Measurements from ENCODE around the gene EIF5B. TPM values are rescaled to one million over a fixed set of nuclear protein-coding genes. Genes with fewer than 3 reads are reported as not detected.

Gene EIF5B
- total RNA-seq, 1 donor from 2014 or later, result 26.8 TPM

GRCh38 chr2:99335911-99336803, 1.0 kb upstream of the EIF5B start, which contains the start of gene TXNDC9:
Gene TXNDC9 (minus strand): TSS chr2:99336333. CDS start chr2:99333210, 3,123 bp downstream.
- Histone ChIP-seq H2AFZ (replicated peaks) (peak within 1 kb of the TSS; percentile 96), H3K79me2 (ENCODE audit: low read depth) (peaks cover 88% of the 10 kb centered on the region), H3K4me1 (peaks cover 5% of the 10 kb centered on the region), H3F3A (ENCODE audit: low read depth) (peaks cover 6% of the 10 kb centered on the region), H3K4me2 (peak within 1 kb of the TSS; percentile 80), H3K4me3 (peak within 1 kb of the TSS; percentile 83), H3K27me3 (no peaks in the 10 kb centered on the region), H4K20me1 (ENCODE audit: low read depth) (peaks cover 41% of the 10 kb centered on the region), H3K9ac (peak within 1 kb of the TSS; percentile 86), H3K9me3 (ENCODE audit: low read depth) (no peaks in the 10 kb centered on the region), H3K36me3 (peaks cover 5% of the 10 kb centered on the region), H3K27ac (peak within 1 kb of the TSS; percentile 64)
- Mint-ChIP-seq H3K4me3 (no peak within 1 kb of the TSS), H3K27ac (peak within 1 kb of the TSS; percentile 61), H3K27me3 (ENCODE audit: insufficient read depth, low read depth) (no peaks in the 10 kb centered on the region), H3K9me3 (no peaks in the 10 kb centered on the region), H3K36me3 (peaks cover 8% of the 10 kb centered on the region), H3K4me1 (peaks cover 15% of the 10 kb centered on the region)
- TF ChIP-seq EZH2phosphoT487 (IDR thresholded peaks at IDR 0.05), result no peak
- TF ChIP-seq CTCF (IDR thresholded peaks at IDR 0.05), result no peak
- TF ChIP-seq EZH2 (IDR thresholded peaks at IDR 0.05), result no peak
- DNase-seq (ENCODE audit: low spot score), result peak; percentile 100

- Histone ChIP-seq H3K4me1 (peaks cover 5% of the 10 kb centered on the region), H3K9me3 (ENCODE audit: low read depth) (no peaks in the 10 kb centered on the region), H3K27ac (no peak overlapping the region), H2AFZ (replicated peaks) (peak overlapping the region; percentile 80), H3K79me2 (ENCODE audit: low read depth) (peaks cover 89% of the 10 kb centered on the region), H3K27me3 (no peaks in the 10 kb centered on the region), H3F3A (ENCODE audit: low read depth) (peaks cover 6% of the 10 kb centered on the region), H3K9ac (no peak overlapping the region), H3K4me3 (peak overlapping the region; percentile 83), H3K4me2 (peak overlapping the region; percentile 80), H3K36me3 (peaks cover 4% of the 10 kb centered on the region), H4K20me1 (ENCODE audit: low read depth) (peaks cover 47% of the 10 kb centered on the region)
- Mint-ChIP-seq H3K4me1 (peaks cover 15% of the 10 kb centered on the region), H3K4me3 (no peak overlapping the region), H3K27ac (no peak overlapping the region), H3K36me3 (peaks cover 8% of the 10 kb centered on the region), H3K9me3 (no peaks in the 10 kb centered on the region), H3K27me3 (ENCODE audit: insufficient read depth, low read depth) (no peaks in the 10 kb centered on the region)
- TF ChIP-seq EZH2phosphoT487 (IDR thresholded peaks at IDR 0.05), result no peak
- no peak for TF ChIP-seq EZH2 (IDR thresholded peaks at IDR 0.05)
- TF ChIP-seq CTCF (IDR thresholded peaks at IDR 0.05), result no peak
- no peak for DNase-seq (ENCODE audit: low spot score)
Observed at GRCh38 chr2:99336804-99337112, 431 bp upstream of the EIF5B start.

GRCh38 chr2:99338029-99338585, 918 bp downstream of the EIF5B start:
- Histone ChIP-seq H3K4me2 (peak overlapping the region; percentile 80), H3F3A (ENCODE audit: low read depth) (peaks cover 6% of the 10 kb centered on the region), H3K36me3 (no peaks in the 10 kb centered on the region), H2AFZ (replicated peaks) (peak overlapping the region; percentile 87), H3K9me3 (ENCODE audit: low read depth) (no peaks in the 10 kb centered on the region), H3K27ac (no peak overlapping the region), H3K9ac (peak overlapping the region; percentile 65), H3K4me1 (peaks cover 5% of the 10 kb centered on the region), H3K4me3 (peak overlapping the region; percentile 83), H3K27me3 (no peaks in the 10 kb centered on the region), H3K79me2 (ENCODE audit: low read depth) (peaks cover 89% of the 10 kb centered on the region), H4K20me1 (ENCODE audit: low read depth) (peaks cover 55% of the 10 kb centered on the region)
- Mint-ChIP-seq H3K4me3 (no peak overlapping the region), H3K9me3 (no peaks in the 10 kb centered on the region), H3K27ac (no peak overlapping the region), H3K27me3 (ENCODE audit: insufficient read depth, low read depth) (no peaks in the 10 kb centered on the region), H3K4me1 (peaks cover 15% of the 10 kb centered on the region), H3K36me3 (peaks cover under 1% of the 10 kb centered on the region)
- DNase-seq (ENCODE audit: low spot score), result peak; percentile 8
- TF ChIP-seq EZH2phosphoT487 (IDR thresholded peaks at IDR 0.05) (no peak), EZH2 (IDR thresholded peaks at IDR 0.05) (no peak)

All from neural progenitor cell (in vitro differentiated cells).